IPS-18c (cell line): Measurements from ENCODE around the gene KIF21B.

Experiments
- H3K4me3 ChIP-seq: 2 replicates; pipeline ENCODE4 v1.7.0; 2013; ENCODE audit warnings: low read depth, mild to moderate bottlenecking, low read length, moderate library complexity; ENCODE audit not compliant: insufficient read depth
- H3K9me3 ChIP-seq: one replicate; pipeline ENCODE4 v1.6.1; 2013; ENCODE audit warnings: mild to moderate bottlenecking, low read length, moderate library complexity; ENCODE audit not compliant: control insufficient read depth, insufficient read depth

The KIF21B gene, protein sequence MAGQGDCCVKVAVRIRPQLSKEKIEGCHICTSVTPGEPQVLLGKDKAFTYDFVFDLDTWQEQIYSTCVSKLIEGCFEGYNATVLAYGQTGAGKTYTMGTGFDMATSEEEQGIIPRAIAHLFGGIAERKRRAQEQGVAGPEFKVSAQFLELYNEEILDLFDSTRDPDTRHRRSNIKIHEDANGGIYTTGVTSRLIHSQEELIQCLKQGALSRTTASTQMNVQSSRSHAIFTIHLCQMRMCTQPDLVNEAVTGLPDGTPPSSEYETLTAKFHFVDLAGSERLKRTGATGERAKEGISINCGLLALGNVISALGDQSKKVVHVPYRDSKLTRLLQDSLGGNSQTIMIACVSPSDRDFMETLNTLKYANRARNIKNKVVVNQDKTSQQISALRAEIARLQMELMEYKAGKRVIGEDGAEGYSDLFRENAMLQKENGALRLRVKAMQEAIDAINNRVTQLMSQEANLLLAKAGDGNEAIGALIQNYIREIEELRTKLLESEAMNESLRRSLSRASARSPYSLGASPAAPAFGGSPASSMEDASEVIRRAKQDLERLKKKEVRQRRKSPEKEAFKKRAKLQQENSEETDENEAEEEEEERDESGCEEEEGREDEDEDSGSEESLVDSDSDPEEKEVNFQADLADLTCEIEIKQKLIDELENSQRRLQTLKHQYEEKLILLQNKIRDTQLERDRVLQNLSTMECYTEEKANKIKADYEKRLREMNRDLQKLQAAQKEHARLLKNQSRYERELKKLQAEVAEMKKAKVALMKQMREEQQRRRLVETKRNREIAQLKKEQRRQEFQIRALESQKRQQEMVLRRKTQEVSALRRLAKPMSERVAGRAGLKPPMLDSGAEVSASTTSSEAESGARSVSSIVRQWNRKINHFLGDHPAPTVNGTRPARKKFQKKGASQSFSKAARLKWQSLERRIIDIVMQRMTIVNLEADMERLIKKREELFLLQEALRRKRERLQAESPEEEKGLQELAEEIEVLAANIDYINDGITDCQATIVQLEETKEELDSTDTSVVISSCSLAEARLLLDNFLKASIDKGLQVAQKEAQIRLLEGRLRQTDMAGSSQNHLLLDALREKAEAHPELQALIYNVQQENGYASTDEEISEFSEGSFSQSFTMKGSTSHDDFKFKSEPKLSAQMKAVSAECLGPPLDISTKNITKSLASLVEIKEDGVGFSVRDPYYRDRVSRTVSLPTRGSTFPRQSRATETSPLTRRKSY (N-terminal part only)

DNA sequence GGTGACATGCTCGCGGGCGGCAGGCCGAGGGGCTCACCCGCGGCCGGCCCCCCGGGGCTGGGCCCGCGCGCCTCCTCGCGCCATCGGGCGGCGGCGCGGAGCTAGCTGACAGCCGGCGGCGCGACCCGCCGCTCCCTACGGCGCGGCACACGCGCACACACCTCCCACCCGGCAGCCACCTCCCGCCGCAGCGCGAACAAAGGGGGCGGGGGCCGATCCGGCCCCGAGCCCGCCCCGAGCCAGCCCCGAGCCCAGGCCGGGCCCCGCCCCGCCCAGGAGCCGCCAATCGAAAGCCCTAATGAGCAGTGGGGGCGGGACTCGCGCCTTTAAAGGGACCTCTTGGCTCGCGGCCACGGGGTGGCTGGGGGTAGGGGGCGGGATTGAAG lies at the start of gene KIF21B:
TSS of gene KIF21B (minus strand) at position 198 of the 386 bp plus-strand sequence. CDS start 331 bp downstream, outside the sequence.
- Histone ChIP-seq H3K9me3 (no peaks in the 10 kb centered on the region), H3K4me3 (peak within 1 kb of the TSS; percentile 61)

DNA sequence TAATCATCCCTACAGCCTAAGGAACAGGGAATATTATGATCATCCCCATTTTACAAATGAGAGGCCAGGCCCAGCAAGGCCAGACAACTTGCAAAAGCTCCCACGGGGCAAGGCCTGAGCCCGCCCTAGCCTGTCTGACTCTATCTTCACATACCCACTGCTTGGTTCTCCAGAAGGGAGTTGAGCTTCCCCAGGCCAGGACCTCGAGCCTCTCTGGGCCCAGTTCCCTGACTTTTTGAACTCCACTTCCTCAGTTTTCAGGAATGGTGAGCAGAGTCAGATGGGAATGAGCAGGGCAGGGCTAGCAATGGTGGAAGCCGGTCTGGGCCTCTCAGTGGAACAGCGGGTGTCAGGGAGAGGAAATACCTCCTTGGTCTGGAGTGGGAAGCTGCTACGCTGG lies 49.4 kb upstream of the KIF21B start:
- Histone ChIP-seq H3K9me3 (no peaks in the 10 kb centered on the region), H3K4me3 (no peak overlapping the region)

DNA sequence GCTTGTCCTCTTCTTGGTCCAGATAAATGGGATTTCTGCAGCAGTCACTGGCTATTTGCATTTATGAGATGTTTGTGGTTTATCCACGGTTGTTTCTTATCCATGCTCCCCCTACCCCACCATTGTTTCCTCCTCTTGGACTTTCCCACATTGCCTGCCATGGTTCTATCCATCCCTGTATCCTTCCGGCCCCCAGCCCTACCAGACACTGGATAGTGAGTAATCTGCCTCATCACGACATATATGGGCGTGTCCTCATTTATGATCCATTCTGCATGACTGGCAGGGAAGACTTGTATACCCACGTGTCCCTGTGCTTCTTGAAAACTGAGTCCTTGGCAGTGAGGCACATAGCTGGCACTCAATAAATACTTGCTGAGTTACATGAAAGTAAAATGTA lies 48.6 kb upstream of the KIF21B start:
- no peaks in the 10 kb centered on the region for H3K9me3 ChIP-seq
- no peak overlapping the region for H3K4me3 ChIP-seq

DNA sequence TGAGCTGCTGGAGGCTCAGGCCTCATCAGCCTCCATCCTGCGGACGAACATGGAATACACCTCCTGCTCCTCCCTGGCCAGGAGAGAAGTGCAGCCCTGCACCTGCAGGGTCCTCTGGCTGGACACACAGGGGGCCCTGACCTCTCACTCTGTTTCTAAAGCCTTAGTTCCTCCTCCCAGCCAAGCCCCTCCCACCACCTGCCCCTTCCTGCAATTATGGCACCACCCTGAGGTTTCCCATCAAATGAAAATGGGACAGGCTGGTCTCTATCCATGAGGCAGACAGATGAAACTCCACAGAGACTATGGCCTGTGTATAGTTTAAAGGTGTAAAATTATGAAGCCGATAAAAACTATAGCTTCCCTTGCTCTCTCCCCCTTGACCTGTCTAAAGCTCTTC lies 46.1 kb upstream of the KIF21B start:
- H3K9me3 ChIP-seq = no peaks in the 10 kb centered on the region
- no peak overlapping the region for H3K4me3 ChIP-seq

DNA sequence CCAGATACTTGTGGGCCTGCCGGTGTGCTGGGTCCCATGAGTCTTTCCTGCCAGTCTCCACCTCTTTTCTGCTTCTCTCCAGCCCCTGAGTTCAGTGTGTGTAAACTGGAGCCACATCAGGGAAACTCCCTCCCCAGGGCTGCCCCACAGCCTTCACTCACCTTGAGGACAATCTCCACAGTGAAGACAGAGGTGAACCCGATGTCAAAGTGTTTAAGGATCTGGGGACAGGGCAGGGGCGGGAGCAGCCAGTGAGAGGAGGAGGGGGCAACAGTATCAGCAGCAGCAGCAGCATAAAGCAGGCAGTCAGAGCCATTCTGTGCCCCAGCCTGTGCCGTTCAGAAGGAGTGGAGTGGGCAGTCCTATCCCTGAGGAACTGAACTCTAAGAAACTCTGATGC lies 45.5 kb upstream of the KIF21B start:
- no peaks in the 10 kb centered on the region for H3K9me3 ChIP-seq
- no peak overlapping the region for H3K4me3 ChIP-seq

DNA sequence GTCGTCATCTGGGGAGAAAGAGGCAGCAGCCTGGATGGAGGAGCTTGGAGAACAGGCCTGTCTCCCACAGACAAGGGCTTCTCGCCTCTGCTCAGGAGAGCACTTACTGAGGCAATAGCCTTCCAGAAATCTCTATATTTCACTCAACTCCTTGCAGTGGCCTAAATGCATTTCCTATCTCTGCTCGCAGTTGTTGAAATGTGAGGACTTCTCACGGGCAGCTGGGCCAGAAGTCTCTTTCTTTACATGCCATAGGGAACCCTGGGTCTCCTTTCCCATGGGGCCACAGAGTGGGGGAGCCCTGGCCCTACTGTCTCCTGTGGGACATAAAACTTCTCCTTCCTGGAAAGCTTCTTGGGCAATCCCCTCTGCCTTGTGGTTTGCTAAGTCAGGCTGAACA lies 43.5 kb upstream of the KIF21B start:
- H3K4me3 ChIP-seq = no peak overlapping the region
- H3K9me3 ChIP-seq = no peaks in the 10 kb centered on the region

DNA sequence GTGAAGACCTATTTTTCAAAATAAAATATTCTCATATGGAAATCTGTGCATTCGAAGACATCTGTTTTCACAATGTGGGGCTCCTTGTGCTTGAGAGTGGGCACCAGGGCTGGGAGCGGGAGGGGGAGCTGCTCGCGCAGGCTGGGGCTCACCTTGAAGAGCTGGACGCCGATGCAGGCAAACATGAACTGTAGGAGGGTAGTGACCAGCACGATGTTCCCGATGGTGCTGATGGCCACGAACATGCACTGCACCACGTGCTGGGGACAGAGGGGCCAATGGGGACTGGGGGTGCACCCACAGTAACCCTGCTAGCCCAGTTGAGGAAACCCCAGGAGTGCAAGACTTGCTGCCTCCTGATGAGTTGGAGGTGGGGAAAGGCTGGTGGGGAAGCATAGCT lies 42.2 kb upstream of the KIF21B start:
- H3K4me3 ChIP-seq = no peak overlapping the region
- H3K9me3 ChIP-seq = peaks cover 2% of the 10 kb centered on the region

DNA sequence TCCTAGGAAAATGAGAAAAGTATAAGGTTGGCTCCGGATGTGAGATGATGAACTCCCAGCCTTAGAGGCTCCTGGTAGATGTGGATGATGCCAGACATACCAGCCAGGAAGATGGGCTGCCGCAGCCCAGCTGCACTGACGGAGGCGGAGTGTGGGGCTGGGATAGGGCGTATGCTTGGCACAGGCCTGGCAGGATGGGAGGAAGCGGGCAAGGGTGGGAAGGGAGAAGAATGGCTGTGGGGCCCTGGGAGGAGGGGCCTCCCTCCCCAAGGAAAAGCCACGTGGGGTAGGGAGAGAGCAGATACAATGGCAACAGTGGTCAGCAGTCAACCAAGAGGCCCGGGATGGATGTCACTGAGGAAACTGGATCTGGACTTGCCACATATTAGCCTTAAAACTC lies 41.3 kb upstream of the KIF21B start:
- Histone ChIP-seq H3K9me3 (peaks cover 2% of the 10 kb centered on the region), H3K4me3 (no peak overlapping the region)

DNA sequence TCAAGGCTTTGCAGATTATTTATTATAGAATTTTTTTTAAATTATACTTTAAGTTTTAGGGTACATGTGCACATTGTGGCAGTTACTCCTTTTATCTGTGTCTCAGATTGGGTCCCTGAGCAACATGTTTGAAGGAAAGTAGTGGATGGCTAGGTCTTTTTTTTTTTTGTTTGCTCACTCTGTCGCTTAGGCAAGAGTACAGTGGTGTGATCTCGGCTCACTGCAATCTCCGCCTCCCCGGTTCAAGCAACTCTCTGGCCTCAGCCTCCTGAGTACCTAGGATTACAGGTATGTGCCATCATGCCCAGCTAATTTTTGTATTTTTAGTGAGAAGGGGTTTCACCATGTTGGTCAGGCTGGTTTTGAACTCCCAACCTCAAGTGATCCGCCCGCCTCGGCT lies 39.6 kb upstream of the KIF21B start:
- Histone ChIP-seq H3K9me3 (peaks cover 2% of the 10 kb centered on the region), H3K4me3 (no peak overlapping the region)

DNA sequence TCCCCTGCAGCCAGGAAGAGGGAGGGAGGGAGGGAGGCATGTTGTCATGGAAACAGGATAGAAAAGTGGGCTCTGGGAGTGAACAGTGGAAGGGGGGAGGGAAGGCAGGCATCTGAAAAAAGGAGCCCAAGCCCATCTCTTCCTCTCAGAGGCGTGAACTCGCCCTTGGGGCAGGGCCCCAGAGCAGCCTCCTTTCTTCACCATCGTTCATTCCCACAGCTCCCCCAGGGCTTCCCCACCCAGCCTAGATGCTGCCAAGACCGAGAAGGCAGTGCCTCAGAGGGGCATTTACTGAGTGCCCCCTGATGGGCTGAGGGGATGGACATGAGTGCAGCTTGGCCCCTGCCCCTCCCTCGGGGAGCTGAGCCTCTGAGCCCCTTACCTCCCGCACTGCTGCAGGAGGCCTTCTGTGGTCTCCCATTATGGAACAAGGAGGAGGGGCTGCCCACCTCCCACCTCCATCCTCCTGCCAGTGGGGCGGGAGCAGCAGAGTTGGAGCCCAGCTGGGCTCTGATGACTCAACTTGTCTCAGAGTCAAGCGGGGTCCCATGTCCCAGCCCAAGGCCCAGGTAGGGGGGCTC lies 39.1 kb upstream of the KIF21B start:
- no peak overlapping the region for H3K4me3 ChIP-seq

DNA sequence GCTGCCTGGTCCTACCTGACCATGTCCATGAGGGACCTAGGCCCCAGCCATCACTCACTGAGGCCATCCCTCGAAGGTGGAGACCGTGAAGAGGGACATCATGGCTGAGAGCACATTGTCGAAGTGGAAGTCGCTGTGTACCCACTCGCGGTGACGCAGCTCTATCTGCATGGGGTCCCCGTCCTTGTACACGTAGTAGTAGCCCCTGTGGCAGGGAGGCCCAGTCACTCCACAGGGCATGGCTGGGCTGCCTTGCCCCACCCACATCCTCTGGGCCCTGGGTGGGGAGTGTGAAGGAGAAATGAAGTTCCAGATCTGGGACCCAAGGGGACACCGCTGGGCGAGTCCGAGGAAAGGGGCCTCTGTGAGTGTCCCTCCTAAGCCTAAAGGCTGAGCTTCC lies 38.4 kb upstream of the KIF21B start:
- H3K9me3 ChIP-seq = peaks cover 2% of the 10 kb centered on the region
- no peak overlapping the region for H3K4me3 ChIP-seq

More for the DNA sequence above, 39.1 kb upstream of the KIF21B start:
- H3K9me3 ChIP-seq = peaks cover 2% of the 10 kb centered on the region

DNA sequence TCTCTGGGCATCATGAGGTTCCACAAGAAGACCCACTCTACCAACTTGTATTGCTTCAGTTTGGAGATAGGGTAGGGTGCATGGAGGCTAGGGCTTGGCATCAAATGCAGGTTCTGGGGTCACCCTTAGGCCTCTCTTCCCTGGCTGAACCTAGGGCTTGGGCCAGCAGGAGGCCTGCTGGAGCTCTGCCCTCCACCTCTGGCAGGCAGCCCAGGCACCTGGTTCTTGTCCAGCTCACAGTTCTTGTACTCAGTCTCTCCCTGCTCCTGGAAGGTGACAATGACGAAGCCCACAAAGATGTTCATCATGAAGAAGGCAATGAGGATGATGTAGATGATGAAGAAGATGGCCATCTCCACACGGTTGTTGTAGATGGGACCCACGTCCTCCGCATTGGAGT lies 37.5 kb upstream of the KIF21B start:
- Histone ChIP-seq H3K4me3 (no peak overlapping the region), H3K9me3 (peaks cover 2% of the 10 kb centered on the region)

DNA sequence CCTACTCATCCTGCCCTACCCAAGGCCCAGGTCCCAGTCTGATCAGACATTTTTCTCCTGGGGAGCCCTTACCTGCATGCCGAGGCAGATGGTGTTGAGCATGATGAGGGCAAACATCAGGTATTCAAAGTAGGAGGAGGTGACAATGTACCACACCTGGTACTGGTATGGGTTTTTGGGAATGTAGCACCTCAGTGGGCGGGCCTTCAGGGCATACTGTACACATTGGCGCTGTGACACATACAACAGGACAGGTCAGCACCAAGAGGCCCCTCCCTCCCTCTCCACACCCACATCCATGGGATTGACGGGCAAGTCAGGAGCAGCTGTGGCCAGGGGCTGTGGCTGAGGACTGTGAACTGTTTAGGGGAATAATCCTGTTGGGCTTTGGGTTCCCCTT lies 37.1 kb upstream of the KIF21B start:
- Histone ChIP-seq H3K4me3 (no peak overlapping the region), H3K9me3 (peaks cover 2% of the 10 kb centered on the region)

DNA sequence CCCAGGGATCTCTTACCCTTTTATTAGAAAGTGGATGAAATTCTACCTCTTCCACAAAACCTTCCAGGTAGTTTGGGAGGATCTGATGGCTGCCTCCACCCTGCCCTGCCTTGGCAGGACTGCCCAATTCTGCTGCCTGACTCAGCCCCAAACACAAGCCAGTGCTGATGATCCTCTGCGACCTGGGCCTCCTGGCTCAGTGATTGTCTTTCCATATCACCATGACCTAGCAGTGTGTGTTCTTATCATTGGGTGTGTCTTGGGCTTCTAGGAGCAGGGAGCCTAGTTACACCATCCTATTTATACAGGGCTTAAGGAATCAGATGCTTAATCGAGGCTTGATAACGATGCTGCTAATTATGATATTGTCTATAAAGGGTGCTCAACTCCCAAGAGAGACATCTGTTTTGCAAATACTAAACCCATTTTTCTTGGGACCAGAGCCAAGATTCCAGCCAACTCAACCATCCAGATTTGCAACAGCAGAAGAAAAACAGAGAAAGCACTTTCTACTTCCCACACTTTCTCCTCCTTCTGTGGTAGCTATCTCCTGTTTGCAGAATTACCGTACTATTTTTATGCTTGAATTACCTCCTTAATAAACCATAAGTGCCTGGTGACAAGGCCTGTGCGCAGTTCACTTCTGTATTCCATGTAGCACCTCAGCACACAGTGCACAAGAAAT lies 36.5 kb upstream of the KIF21B start:
- H3K4me3 ChIP-seq = no peak overlapping the region
- peaks cover 2% of the 10 kb centered on the region for H3K9me3 ChIP-seq

DNA sequence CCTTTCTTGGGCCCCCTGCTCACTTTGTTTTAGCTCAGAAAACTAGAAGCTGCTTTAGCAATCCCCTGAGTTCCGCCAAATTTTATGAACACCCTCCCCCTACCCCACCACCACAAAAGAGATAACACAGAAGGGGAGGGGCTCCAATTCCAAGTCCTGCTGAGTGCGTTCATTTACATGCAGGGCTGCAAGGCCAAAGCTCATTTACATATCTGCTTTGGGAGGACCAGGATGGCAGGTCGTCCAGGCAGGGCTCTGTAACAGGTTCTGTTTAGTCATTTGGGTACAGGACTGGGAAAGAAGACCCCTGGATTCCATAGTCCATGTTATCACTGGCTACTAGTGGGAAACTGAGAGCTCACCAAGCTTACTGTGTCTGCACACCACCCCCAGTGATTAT lies 35.9 kb upstream of the KIF21B start:
- H3K4me3 ChIP-seq = no peak overlapping the region

DNA sequence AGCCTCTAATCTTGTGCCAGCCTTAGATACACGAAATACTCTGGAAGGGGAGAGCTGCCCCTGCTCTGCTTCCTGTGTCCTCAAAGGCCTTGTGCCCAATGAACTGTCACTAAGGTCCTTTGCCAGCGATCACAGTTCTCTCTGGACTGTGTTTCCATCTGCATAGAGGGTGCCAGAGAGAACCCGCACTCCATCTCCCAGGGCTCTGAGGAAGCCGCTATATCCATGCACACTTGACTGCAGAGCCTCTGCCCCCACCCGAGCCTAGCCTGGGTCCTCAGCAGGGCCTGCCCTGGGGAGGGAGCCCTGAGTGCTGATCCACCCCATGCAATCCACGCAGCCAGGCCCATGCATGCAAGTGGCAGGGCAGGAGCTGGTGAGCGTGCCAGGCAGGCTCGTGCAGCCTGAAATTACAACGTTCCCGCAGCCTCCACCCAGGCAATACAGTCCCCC lies 30.6 kb upstream of the KIF21B start:
- Histone ChIP-seq H3K9me3 (no peaks in the 10 kb centered on the region), H3K4me3 (no peak overlapping the region)

More for the DNA sequence above, 35.9 kb upstream of the KIF21B start:
- peaks cover 2% of the 10 kb centered on the region for H3K9me3 ChIP-seq
